Prostate gland (tissue), 2 donors: ENCODE results near the gene CCL4. TPM values are rescaled to one million over a fixed set of nuclear protein-coding genes. Genes with fewer than 3 reads are reported as not detected.

ENCODE experiments used
- DNase-seq: peaks from one replicate; pipeline ENCODE4 v3.0.0-alpha.2; 2019; ENCODE audit warnings: low spot score
- H3K27ac ChIP-seq, 2 donors: fragments of 200-600 bp; sonication (generic); 2 replicates each; pipeline ENCODE4 v1.5.1; 2017 to 2019
- H3K27me3 ChIP-seq: fragments of 200-600 bp; sonication (generic); replicated peaks from 2 replicates; pipeline ENCODE4 v1.5.1; 2019; ENCODE audit not compliant: insufficient read depth
- H3K36me3 ChIP-seq, 2 donors: fragments of 200-600 bp; sonication (generic); 1 replicate in 1 of 2; 2 replicates in 1 of 2; pipeline versions ENCODE4 v1.5.1 to v1.8.1; 2017 to 2019
- H3K4me1 ChIP-seq: fragments of 200-600 bp; sonication (generic); replicated peaks from 2 replicates; pipeline ENCODE4 v1.5.1; 2019
- H3K4me3 ChIP-seq, 2 donors: fragments of 200-600 bp; sonication (generic); 2 replicates each; pipeline ENCODE4 v1.5.1; 2017 to 2019
- H3K9me3 ChIP-seq: fragments of 200-600 bp; sonication (generic); 2 replicates; pipeline ENCODE4 v1.5.1; 2017
- POLR2A ChIP-seq: fragments of 450-650 bp; IDR thresholded peaks from one replicate; pipeline ENCODE4 v1.6.1; 2016; ENCODE audit warnings: antibody characterized with exemption, mild to moderate bottlenecking
- POLR2AphosphoS5 ChIP-seq: sonication (generic); formaldehyde crosslinking; IDR thresholded peaks from one replicate; pipeline ENCODE4 v1.6.1; 2017; ENCODE audit warnings: antibody characterized with exemption
- WGBS: methylation state at CpG from one replicate; pipeline ENCODE4 v1.1.5; 2018; 5-methylcytosine and 5-hydroxymethylcytosine counted together
- intact Hi-C: fragments of 100-400 bp; cut with DNase I; formaldehyde crosslinking; loops from one replicate; pipeline ENCODE4 v1.14.2; 2022
- total RNA-seq, 2 donors: library from RNA; depleted of rRNA; stranded (reverse); fragments of >200 nt; gene quantifications; one replicate each; pipeline ENCODE4 v1.1.0, GENCODE V29; 2016
- TF ChIP-seq, protein P1 (sequence below), 4 experiments: fragments of 200-600 bp in 2 of 4; fragments of 450-650 bp in 2 of 4; sonication (generic) in 2 of 4; IDR thresholded peaks; 1 replicate in 3 of 4; 2 replicates in 1 of 4; pipeline ENCODE4 v1.5.1; 2016 to 2019; ENCODE audit warnings: antibody characterized with exemption in 4 of 4, mild to moderate bottlenecking in 2 of 4, moderate library complexity in 2 of 4

CCL4 gene
- total RNA-seq, 2 donors from 2014 or later, result 0.57 to 1.5 TPM

DNA sequence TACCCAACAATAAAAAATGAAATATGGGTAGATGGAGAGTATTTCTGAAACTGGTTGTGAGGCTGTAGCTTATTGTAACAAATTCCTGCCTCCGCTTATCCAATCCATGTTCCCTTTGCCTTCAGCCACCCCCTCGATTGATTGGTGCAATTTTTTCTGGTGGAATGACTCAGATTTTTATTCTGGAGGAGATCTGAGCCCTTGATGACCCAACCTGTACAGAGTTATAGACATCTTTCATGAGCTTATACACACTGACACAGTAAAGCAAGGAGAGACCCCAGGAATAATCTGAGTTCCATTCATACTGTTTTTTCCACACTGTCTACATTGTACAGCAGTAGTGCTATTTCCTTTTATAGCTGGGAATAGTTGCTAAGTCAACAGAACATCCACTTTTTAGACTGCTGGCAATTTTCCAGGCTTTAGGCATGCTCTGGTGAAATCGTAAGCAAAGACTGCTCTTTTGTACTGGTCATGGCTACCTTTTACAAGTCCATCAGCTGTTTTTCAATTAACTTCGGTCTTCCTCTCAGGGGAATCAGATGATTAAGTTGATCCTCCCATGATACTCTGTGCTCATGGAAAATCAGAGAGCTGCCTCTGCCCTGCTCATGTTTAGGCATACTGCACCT is 30.1 kb downstream of the CCL4 start:
- intact Hi-C loops, result loop anchor here (10.0 kb wide), 1 partner anchor 331 kb away; no protein-coding TSS in a partner anchor
- Histone ChIP-seq H3K27ac (no peak overlapping the region), H3K27me3 (no peaks in the 10 kb centered on the region), H3K36me3 (no peaks in the 10 kb centered on the region), H3K4me1 (no peaks in the 10 kb centered on the region), H3K9me3 (no peaks in the 10 kb centered on the region), H3K4me3 (no peak overlapping the region)
- TF ChIP-seq POLR2A (no peak), POLR2AphosphoS5 (no peak)
- TF ChIP-seq, protein P1, sequence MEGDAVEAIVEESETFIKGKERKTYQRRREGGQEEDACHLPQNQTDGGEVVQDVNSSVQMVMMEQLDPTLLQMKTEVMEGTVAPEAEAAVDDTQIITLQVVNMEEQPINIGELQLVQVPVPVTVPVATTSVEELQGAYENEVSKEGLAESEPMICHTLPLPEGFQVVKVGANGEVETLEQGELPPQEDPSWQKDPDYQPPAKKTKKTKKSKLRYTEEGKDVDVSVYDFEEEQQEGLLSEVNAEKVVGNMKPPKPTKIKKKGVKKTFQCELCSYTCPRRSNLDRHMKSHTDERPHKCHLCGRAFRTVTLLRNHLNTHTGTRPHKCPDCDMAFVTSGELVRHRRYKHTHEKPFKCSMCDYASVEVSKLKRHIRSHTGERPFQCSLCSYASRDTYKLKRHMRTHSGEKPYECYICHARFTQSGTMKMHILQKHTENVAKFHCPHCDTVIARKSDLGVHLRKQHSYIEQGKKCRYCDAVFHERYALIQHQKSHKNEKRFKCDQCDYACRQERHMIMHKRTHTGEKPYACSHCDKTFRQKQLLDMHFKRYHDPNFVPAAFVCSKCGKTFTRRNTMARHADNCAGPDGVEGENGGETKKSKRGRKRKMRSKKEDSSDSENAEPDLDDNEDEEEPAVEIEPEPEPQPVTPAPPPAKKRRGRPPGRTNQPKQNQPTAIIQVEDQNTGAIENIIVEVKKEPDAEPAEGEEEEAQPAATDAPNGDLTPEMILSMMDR (IDR thresholded peaks at IDR 0.05), result no peak
- no peak for DNase-seq
- WGBS, result 48% methylated on average over 4 of the region's 4 CpGs

DNA sequence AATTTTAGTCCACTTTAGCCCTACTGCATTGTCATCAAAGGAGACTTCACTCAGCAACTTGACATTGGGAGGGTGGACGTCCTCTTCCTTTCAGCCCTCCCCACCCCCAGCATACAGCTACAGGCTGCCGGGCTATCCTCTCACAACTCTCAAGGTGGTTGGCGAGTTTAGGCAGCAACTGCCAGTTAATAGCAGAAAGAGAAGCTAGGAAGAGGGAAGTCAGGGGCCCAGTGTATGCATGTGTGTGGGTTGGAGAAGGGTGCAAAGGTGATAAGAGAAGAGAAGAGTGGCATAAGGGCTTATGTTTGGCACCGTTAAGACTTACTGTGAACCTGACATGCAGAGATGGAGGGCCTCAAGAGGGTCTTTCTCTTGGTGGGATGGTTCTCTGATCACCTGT is 31.8 kb downstream of the CCL4 start:
- H3K36me3 ChIP-seq, result no peaks in the 10 kb centered on the region
- intact Hi-C loops, result loop anchor here (10.0 kb wide), 1 partner anchor 329 kb away; no protein-coding TSS in a partner anchor
- TF ChIP-seq POLR2A (no peak), POLR2AphosphoS5 (no peak)
- TF ChIP-seq, protein P1 (IDR thresholded peaks at IDR 0.05), result no peak
- H3K9me3 ChIP-seq, result no peaks in the 10 kb centered on the region
- DNase-seq, result no peak
- no peak overlapping the region for H3K27ac ChIP-seq
- no peak overlapping the region for H3K4me3 ChIP-seq
- H3K27me3 ChIP-seq, result no peaks in the 10 kb centered on the region
- no peaks in the 10 kb centered on the region for H3K4me1 ChIP-seq
- WGBS, result 88% methylated on average over 4 of the region's 4 CpGs

DNA sequence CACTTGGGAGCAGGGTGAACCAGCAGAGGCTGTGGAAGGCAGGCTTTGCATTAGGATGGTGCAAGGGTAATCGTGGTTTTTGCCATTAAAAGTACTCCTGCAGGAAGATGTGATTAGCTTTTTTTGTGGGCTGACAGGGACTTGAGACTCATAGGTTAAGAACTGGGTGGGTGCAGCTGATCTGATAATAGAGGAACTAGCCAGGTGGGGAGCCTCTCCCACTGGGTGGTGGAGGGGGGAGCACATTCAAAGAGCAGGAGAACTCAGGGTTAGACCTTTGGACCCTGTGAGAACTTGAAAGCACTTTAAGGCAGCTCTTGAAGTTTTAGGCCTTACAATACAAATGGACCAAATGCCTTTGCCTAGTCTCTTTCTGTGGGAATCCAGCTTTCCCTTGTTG is 32.4 kb downstream of the CCL4 start:
- Histone ChIP-seq H3K27me3 (no peaks in the 10 kb centered on the region), H3K9me3 (no peaks in the 10 kb centered on the region), H3K4me1 (no peaks in the 10 kb centered on the region), H3K4me3 (no peak overlapping the region), H3K27ac (no peak overlapping the region), H3K36me3 (no peaks in the 10 kb centered on the region)
- no peak for DNase-seq
- intact Hi-C loops, result loop anchor here (10.0 kb wide), 1 partner anchor 329 kb away; no protein-coding TSS in a partner anchor
- 75% methylated on average over 1 of the region's 1 CpG for WGBS
- TF ChIP-seq POLR2AphosphoS5, result no peak
- TF ChIP-seq, protein P1 (IDR thresholded peaks at IDR 0.05), result no peak

DNA sequence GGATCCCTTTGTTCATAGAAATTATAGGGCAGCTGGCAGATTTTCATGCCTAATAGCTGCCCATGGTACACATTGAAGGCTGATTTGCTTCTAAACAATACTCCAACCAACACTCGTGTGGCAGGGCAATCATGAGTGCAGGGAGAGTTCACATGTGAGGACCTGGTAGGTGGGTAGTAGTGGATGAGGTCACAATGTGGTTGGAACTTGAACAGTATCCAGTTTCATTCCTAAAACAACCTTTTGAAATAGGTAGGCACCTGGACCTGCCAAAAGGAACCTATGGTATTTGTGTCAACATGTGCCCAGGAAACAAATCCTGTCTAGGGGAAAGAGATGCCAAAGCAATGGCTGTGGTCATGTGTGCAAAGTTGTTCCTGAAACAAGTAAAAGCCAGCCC is 32.8 kb downstream of the CCL4 start:
- Histone ChIP-seq H3K4me3 (no peak overlapping the region), H3K9me3 (no peaks in the 10 kb centered on the region), H3K27ac (no peak overlapping the region), H3K4me1 (no peaks in the 10 kb centered on the region), H3K36me3 (no peaks in the 10 kb centered on the region), H3K27me3 (no peaks in the 10 kb centered on the region)
- TF ChIP-seq POLR2AphosphoS5 (no peak), POLR2A (no peak)
- TF ChIP-seq, protein P1 (IDR thresholded peaks at IDR 0.05), result no peak
- no peak for DNase-seq
- WGBS, result 63% methylated on average over 1 of the region's 1 CpG
- intact Hi-C loops, result loop anchor here (10.0 kb wide), 1 partner anchor 328 kb away; no protein-coding TSS in a partner anchor

DNA sequence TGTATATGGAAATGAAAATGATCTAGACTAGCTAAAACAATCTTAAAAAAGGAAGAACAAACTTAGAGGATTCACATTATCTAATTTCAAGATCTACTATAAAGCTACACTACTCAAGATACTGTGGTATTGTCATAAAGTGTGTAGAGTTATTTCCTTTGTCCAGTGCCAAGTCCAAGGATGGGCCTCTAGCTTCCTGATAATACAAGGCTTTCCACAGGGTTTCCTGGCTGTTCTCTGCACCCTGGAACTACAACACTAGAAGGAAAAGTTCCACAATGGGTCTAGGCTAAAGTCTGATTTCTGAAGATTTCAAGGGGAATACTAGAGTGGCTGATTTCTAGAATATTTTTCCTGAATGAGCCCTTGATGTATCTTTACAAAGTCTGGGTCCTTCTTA is 38.6 kb downstream of the CCL4 start:
- no peaks in the 10 kb centered on the region for H3K9me3 ChIP-seq
- H3K27ac ChIP-seq, result no peak overlapping the region
- intact Hi-C loops, result loop anchor here (10.0 kb wide), 2 partner anchors 167 to 343 kb away; partner anchors contain the start of gene ZNHIT3
- no peak overlapping the region for H3K4me3 ChIP-seq
- H3K36me3 ChIP-seq, result no peaks in the 10 kb centered on the region
- DNase-seq, result no peak
- H3K4me1 ChIP-seq, result no peaks in the 10 kb centered on the region
- TF ChIP-seq POLR2A, result no peak
- no peak for TF ChIP-seq POLR2AphosphoS5
- TF ChIP-seq, protein P1 (IDR thresholded peaks at IDR 0.05), result no peak
- H3K27me3 ChIP-seq, result no peaks in the 10 kb centered on the region
